Stimulated activated CD8-positive, alpha-beta memory T cell treated with anti-CD3 and anti-CD28 coated beads, Interleukin-7, amount 100 ng/mL, for 4 hours (primary cell): ENCODE measurements around the gene CTU1.

ENCODE experiments used
- DNase-seq, 2 donors: peaks; one replicate each; pipeline ENCODE4 v3.0.0-alpha.2; 2020; ENCODE audit warnings: low read depth in 2 of 2

Gene CTU1

GRCh38 chr19:51131780-51132680 is 23.8 kb upstream of the CTU1 start:
- DNase-seq: peak in 1 of 2 donors; percentile 22

GRCh38 chr19:51129716-51130115 is 21.5 kb upstream of the CTU1 start:
- DNase-seq: no peak

- DNase-seq: no peak
Observed at GRCh38 chr19:51128227-51128626, 20.0 kb upstream of the CTU1 start.

- DNase-seq: no peak
Observed at GRCh38 chr19:51127755-51128154, 19.5 kb upstream of the CTU1 start.

GRCh38 chr19:51127032-51127431 is 18.8 kb upstream of the CTU1 start:
- no peak for DNase-seq

- no peak for DNase-seq
Observed at GRCh38 chr19:51125421-51126075, 17.3 kb upstream of the CTU1 start.

GRCh38 chr19:51124729-51125128 is 16.5 kb upstream of the CTU1 start, which contains the start of gene SIGLEC9:
SIGLEC9 (plus strand) TSS chr19:51124906; CDS start chr19:51124975, 69 bp downstream.
- DNase-seq: no peak

GRCh38 chr19:51124216-51124615 is 16.0 kb upstream of the CTU1 start:
- DNase-seq: no peak

GRCh38 chr19:51123802-51124201 is 15.6 kb upstream of the CTU1 start:
- no peak for DNase-seq

GRCh38 chr19:51123381-51123800 is 15.2 kb upstream of the CTU1 start:
- peak in 1 of 2 donors; percentile 41 for DNase-seq

- no peak for DNase-seq
Observed at GRCh38 chr19:51122112-51122981, 14.1 kb upstream of the CTU1 start.

- DNase-seq: no peak
Observed at GRCh38 chr19:51121257-51121656, 13.0 kb upstream of the CTU1 start.

GRCh38 chr19:51120160-51120559 is 12.0 kb upstream of the CTU1 start:
- DNase-seq: no peak

GRCh38 chr19:51119611-51120010 is 11.4 kb upstream of the CTU1 start:
- no peak for DNase-seq

GRCh38 chr19:51119101-51119500 is 10.9 kb upstream of the CTU1 start:
- DNase-seq: no peak

- DNase-seq: peak in 1 of 2 donors; percentile 19
Observed at GRCh38 chr19:51116736-51117286, 8.6 kb upstream of the CTU1 start.

- no peak for DNase-seq
Observed at GRCh38 chr19:51114087-51114729, 6.0 kb upstream of the CTU1 start.

- DNase-seq: no peak
Observed at GRCh38 chr19:51111606-51112005, 3.4 kb upstream of the CTU1 start.

- no peak for DNase-seq
Observed at GRCh38 chr19:51110666-51110971, 2.4 kb upstream of the CTU1 start.

GRCh38 chr19:51108805-51109146 is 567 bp upstream of the CTU1 start:
- DNase-seq: no peak

GRCh38 chr19:51107406-51108065 is 673 bp downstream of the CTU1 start:
- no peak for DNase-seq
